ENCODE results near the gene PEX11B.
A peak's percentile ranks its signal among the peaks of the same experiment; 100 is the strongest.

The PEX11B gene

GRCh38 chr1:145886390-145886789, 32.1 kb downstream of the PEX11B start:
- H3K27ac Mint-ChIP-seq: no peak overlapping the region
- no peaks in the 10 kb centered on the region for H3K36me3 Mint-ChIP-seq (ENCODE audit: low read depth)
- H3K9me3 Mint-ChIP-seq: no peaks in the 10 kb centered on the region
- peaks cover 34% of the 10 kb centered on the region for H3K27me3 Mint-ChIP-seq (ENCODE audit: low read depth)
- peaks cover 9% of the 10 kb centered on the region for H3K4me1 Mint-ChIP-seq (ENCODE audit: low read depth)
- DNase-seq (ENCODE audit: low spot score): no peak
- peak overlapping the region; percentile 87 for H3K4me3 Mint-ChIP-seq

DNA sequence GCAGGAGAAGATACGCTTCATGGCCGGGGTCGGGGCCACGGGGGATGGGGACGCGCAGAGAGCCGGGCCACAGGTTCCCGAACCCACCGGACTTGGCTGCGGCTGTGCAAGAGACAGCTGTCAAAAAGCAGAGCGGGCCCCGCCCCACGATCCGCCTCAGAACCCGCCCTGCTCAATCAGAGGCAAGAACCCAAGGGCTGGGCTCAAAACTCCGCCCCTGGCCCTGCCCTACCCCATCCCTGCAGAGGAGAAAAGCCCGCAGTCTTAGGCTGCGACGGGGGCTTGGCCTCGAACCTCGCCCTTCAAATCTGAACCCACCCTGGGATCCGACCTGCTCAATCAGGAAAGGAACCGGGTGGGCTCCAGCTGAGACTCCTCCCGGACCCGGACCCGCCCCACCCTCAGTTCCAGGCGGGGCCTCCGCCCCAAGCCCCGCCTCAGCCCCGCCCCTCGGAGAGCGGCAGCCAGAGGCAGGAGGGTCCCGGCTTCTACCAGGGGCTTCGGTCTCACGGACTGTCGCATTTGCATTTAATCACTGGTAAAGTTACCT, 32.7 kb downstream of the PEX11B start, which contains the start of gene ANKRD35:
Gene ANKRD35, minus strand, starts transcription at position 129 of the 550 bp plus-strand sequence. Its CDS starts 108 bp downstream, at position 21.
- peak; percentile 86 for DNase-seq (ENCODE audit: low spot score)
- peaks cover 9% of the 10 kb centered on the region for H3K4me1 Mint-ChIP-seq (ENCODE audit: low read depth)
- H3K4me3 Mint-ChIP-seq: peak within 1 kb of the TSS; percentile 87
- H3K36me3 Mint-ChIP-seq (ENCODE audit: low read depth): no peaks in the 10 kb centered on the region
- H3K27me3 Mint-ChIP-seq (ENCODE audit: low read depth): peaks cover 37% of the 10 kb centered on the region
- no peaks in the 10 kb centered on the region for H3K9me3 Mint-ChIP-seq
- no peak within 1 kb of the TSS for H3K27ac Mint-ChIP-seq

- H3K27ac Mint-ChIP-seq: no peak overlapping the region
- H3K4me3 Mint-ChIP-seq: peak overlapping the region; percentile 87
- no peaks in the 10 kb centered on the region for H3K36me3 Mint-ChIP-seq (ENCODE audit: low read depth)
- H3K4me1 Mint-ChIP-seq (ENCODE audit: low read depth): peaks cover 9% of the 10 kb centered on the region
- no peaks in the 10 kb centered on the region for H3K9me3 Mint-ChIP-seq
- DNase-seq (ENCODE audit: low spot score): no peak
- H3K27me3 Mint-ChIP-seq (ENCODE audit: low read depth): peaks cover 37% of the 10 kb centered on the region
Observed at GRCh38 chr1:145884675-145885074, 33.8 kb downstream of the PEX11B start.

DNA sequence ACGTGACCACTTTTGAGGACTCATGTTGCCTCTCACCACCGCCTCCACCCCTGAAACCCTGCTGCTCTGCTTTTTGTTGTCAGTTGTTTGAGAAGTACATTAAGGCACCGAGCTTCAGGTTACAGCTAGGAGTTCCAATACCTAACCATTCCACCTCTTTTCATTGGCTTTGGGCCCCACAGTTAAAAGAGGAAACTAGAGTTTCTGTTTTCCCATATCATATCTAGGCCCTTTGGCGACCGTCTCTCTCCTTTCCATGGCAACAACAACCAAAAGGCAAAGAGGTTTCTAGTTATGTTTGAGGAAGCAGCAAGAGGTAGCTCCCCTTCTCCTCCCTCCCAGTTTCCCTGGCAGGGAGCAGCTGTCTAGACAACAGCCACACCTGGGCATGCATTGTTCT, 38.7 kb downstream of the PEX11B start:
- Mint-ChIP-seq H3K27ac (no peak overlapping the region), H3K36me3 (ENCODE audit: low read depth) (no peaks in the 10 kb centered on the region), H3K9me3 (no peaks in the 10 kb centered on the region), H3K4me1 (ENCODE audit: low read depth) (peaks cover 4% of the 10 kb centered on the region), H3K27me3 (ENCODE audit: low read depth) (peaks cover 36% of the 10 kb centered on the region), H3K4me3 (no peak overlapping the region)
- DNase-seq (ENCODE audit: low spot score): no peak

GRCh38 chr1:145878724-145879123, 39.8 kb downstream of the PEX11B start:
- Mint-ChIP-seq H3K36me3 (ENCODE audit: low read depth) (no peaks in the 10 kb centered on the region), H3K4me3 (no peak overlapping the region), H3K27me3 (ENCODE audit: low read depth) (peaks cover 32% of the 10 kb centered on the region), H3K9me3 (no peaks in the 10 kb centered on the region), H3K27ac (no peak overlapping the region), H3K4me1 (ENCODE audit: low read depth) (peaks cover 3% of the 10 kb centered on the region)
- no peak for DNase-seq (ENCODE audit: low spot score)

DNA sequence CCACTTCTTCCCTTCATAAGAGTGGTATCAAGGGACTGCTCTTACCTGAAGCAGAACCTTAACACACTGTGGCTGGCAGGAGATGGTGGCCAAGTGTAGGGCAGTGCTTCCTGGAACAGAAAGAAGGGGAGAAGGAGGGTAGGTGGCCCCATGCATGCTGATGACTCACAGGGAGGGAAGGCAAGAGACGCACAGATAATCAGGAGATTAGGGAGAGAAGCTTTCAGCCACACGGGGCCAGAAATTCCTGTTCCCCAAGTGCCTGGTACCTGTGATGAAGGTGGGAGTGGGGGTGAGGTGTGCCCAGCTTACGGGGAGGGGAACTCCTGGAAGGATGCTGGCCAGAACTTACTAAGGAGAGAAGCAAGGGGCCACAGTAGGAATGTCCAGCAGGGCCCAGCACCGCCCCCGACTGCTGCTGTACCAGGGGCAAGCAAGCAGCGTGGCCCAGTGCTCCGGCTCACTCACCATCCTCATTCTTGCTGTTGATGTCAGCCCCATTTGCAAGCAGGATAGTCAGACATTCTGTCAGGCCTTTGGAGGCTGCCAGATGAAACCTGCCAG, 40.5 kb downstream of the PEX11B start:
- H3K4me1 Mint-ChIP-seq (ENCODE audit: low read depth): peaks cover 4% of the 10 kb centered on the region
- DNase-seq (ENCODE audit: low spot score): no peak
- H3K27me3 Mint-ChIP-seq (ENCODE audit: low read depth): peaks cover 33% of the 10 kb centered on the region
- H3K36me3 Mint-ChIP-seq (ENCODE audit: low read depth): no peaks in the 10 kb centered on the region
- no peak overlapping the region for H3K4me3 Mint-ChIP-seq
- no peaks in the 10 kb centered on the region for H3K9me3 Mint-ChIP-seq
- H3K27ac Mint-ChIP-seq: no peak overlapping the region

GRCh38 chr1:145874646-145875045, 43.9 kb downstream of the PEX11B start:
- Mint-ChIP-seq H3K27ac (no peak overlapping the region), H3K9me3 (no peaks in the 10 kb centered on the region), H3K4me1 (ENCODE audit: low read depth) (peaks cover 16% of the 10 kb centered on the region), H3K36me3 (ENCODE audit: low read depth) (no peaks in the 10 kb centered on the region), H3K27me3 (ENCODE audit: low read depth) (peaks cover 40% of the 10 kb centered on the region), H3K4me3 (no peak overlapping the region)
- DNase-seq (ENCODE audit: low spot score): no peak

- peak; percentile 31 for DNase-seq (ENCODE audit: low spot score)
- Mint-ChIP-seq H3K9me3 (no peaks in the 10 kb centered on the region), H3K4me3 (peak overlapping the region; percentile 80), H3K27ac (peak overlapping the region; percentile 31), H3K36me3 (ENCODE audit: low read depth) (no peaks in the 10 kb centered on the region), H3K27me3 (ENCODE audit: low read depth) (peaks cover 42% of the 10 kb centered on the region), H3K4me1 (ENCODE audit: low read depth) (peaks cover 13% of the 10 kb centered on the region)
Observed at GRCh38 chr1:145871994-145872924, 46.3 kb downstream of the PEX11B start.

DNA sequence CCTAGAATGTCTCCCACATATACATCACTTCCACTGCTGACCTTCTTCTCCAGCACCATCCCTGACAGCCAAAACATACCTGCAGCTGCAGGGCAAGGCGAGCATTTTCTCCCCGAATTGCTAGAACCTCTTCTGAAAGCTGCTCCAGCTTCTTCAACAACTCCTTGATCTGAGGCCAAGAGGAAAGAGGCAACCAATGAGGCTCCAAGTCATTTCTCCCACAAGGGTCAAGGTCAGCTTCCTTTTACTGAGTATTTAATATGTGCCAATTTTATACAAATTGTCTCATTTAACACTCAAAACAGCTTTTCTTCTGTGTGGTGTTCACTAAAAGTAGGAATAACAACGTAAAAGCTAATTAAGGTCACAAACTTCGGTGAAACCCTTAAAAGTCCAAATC, 50.3 kb downstream of the PEX11B start:
- Mint-ChIP-seq H3K27me3 (ENCODE audit: low read depth) (peaks cover 54% of the 10 kb centered on the region), H3K9me3 (no peaks in the 10 kb centered on the region), H3K36me3 (ENCODE audit: low read depth) (no peaks in the 10 kb centered on the region), H3K27ac (no peak overlapping the region), H3K4me1 (ENCODE audit: low read depth) (peaks cover 13% of the 10 kb centered on the region), H3K4me3 (no peak overlapping the region)
- DNase-seq (ENCODE audit: low spot score): no peak

DNA sequence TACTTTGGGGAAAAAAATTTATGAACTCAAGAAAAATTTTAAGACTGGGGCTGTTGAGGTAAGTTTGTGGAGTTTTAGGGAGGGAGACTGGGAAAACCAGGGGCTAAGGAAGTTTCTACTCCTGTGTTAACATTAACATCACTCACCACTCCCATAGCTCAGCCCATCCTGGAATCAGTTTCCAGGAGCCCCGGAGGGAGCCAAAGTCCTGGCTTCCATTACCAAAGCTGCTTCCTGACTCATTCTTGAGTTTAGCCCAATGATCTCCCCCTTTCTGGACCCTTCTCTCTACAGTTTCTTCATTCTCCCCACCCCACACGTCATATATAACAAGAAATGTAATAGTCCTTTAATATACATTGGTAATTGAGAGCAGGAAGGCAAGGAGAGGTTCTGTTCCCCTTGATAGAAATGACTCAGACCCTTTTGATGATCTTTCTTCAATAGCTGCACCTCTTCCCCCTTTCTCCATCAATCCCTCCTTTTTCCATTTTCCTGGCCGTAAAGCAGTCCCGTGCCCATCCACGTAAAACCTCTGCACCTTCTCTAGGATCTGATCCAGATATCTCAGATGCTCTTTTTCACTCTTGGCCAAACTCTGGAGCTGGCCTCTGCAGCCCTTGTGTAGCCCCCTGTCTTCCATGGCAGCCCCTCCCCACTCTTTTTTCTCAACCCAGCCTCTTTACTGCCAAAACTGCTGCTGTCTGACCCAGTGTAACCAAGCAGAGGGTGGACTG, 55.1 kb downstream of the PEX11B start:
- peaks cover 41% of the 10 kb centered on the region for H3K27me3 Mint-ChIP-seq (ENCODE audit: low read depth)

More for the DNA sequence above, 55.1 kb downstream of the PEX11B start:
- no peak overlapping the region for H3K4me3 Mint-ChIP-seq
- H3K4me1 Mint-ChIP-seq (ENCODE audit: low read depth): peaks cover 4% of the 10 kb centered on the region
- H3K27ac Mint-ChIP-seq: no peak overlapping the region
- H3K36me3 Mint-ChIP-seq (ENCODE audit: low read depth): no peaks in the 10 kb centered on the region
- no peak for DNase-seq (ENCODE audit: low spot score)
- no peaks in the 10 kb centered on the region for H3K9me3 Mint-ChIP-seq
